ENCODE data around the gene NMT1. TPM values are rescaled to one million over a fixed set of nuclear protein-coding genes. Genes with fewer than 3 reads are reported as not detected.
"Not testable (repeated sequence)": the region's sequence is repeated elsewhere in the genome, so short reads cannot be mapped to it uniquely, and the experiment has no call there.

Gene NMT1
- total RNA-seq, 2 experiments from 2014 or later, result 136 to 148 TPM

DNA sequence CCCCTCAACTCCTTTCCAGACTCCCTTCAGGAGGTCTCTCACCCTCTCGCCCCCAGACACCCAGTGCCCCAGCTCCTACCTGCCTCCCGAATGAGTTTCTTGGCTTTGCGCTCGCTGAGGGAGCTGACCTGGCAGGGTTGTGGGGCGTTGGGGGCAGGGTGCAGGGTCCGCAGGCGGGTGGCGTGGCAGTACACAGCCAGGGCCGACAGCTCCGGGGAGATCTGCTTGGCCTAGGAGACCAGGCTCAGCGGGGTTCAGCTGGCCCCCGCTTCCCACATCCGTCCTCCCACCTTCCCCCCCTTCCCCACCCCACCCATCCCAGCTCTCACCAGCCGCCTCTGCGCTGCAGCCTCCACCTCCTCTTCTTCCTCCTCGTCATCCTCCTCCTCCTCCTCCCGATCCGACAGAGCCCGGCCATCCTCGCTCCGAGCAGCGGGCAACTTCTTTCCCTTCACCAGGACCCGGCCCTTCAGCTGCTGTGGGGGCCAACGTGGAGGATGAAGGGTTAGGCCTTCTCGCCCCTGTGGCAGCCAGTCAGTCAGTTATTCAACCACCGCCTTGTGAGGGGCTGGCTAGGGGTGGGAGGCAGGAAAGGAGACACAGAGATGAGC is 54.0 kb downstream of the NMT1 start:
- no peak for DNase-seq
- Mint-ChIP-seq H3K36me3 (no peaks in the 10 kb centered on the region), H3K4me1 (no peaks in the 10 kb centered on the region), H3K9me3 (ENCODE audit: low read depth) (no peaks in the 10 kb centered on the region), H3K27me3 (peaks cover 3% of the 10 kb centered on the region), H3K4me3 (no peak overlapping the region), H3K27ac (no peak overlapping the region)
- CTCF ChIA-PET, result interaction anchor here (1.2 to 3.3 kb wide), 3 partner anchors 17 to 20 kb away, joined by 4 to 15 read pairs (median 9); partner anchors contain the start of genes ACBD4 and PLCD3
- no peak for ATAC-seq

DNA sequence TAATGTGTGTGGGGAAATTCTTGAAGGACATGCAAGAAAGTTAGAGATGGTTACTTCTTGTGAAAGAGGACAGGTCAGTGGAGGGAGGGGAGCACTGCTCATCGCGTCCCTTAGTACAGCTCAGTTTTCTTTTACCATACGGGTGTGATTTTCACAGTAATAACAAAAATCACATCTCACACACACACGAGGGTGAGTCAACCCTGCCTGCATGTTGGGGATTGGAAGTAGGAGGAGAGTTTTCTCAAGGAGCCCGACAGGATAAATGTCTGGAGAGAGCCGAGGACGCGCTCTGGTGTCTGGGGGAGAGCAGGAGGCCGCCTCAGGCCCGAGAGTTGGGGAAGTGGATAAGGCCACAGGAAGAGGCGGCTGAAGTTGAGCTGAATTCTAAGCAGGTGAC is 54.8 kb downstream of the NMT1 start:
- CTCF ChIA-PET, result interaction anchor here (2.9 to 3.3 kb wide), 2 partner anchors 16 to 19 kb away, joined by 9 to 15 read pairs; partner anchors contain the start of genes ACBD4 and PLCD3
- Mint-ChIP-seq H3K4me1 (no peaks in the 10 kb centered on the region), H3K27me3 (peaks cover 3% of the 10 kb centered on the region), H3K9me3 (ENCODE audit: low read depth) (no peaks in the 10 kb centered on the region), H3K36me3 (no peaks in the 10 kb centered on the region), H3K4me3 (no peak overlapping the region), H3K27ac (no peak overlapping the region)
- DNase-seq, result no peak
- ATAC-seq, result no peak

DNA sequence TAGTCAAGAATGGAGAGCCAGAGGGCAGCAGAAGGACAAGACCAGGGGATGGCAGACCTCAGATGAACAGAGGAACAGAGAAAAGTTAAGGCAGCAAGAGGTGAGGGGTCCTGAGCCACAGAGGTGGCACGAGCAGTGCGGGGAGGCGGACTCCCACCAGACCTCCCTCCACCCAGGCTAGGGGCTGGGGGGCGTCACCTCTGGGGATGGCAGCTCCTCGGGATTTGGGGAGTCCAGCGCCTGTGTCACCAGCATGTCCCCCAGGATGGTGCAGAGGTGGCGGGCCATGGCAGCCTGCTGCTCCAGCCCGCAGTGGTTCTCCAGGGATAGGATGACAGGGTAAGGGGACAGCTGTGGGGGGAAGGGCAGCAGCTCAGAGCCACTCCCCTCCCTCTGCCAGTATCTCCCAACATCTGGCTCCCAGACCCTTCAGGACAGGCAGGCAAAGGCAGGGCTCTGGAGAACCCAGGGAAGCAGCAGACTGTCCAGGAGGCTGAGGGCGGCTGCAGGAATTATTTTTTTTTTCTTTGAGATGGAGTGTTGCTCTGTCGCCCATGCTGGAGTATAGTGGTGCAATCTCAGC is 55.4 kb downstream of the NMT1 start:
- H3K4me3 Mint-ChIP-seq, result no peak overlapping the region
- H3K27me3 Mint-ChIP-seq, result peaks cover 6% of the 10 kb centered on the region
- no peaks in the 10 kb centered on the region for H3K9me3 Mint-ChIP-seq (ENCODE audit: low read depth)
- CTCF ChIA-PET, result interaction anchor here (2.9 to 3.3 kb wide), 3 partner anchors 15 to 19 kb away, joined by 9 to 15 read pairs (median 14); partner anchors contain the start of genes ACBD4 and PLCD3
- no peak for DNase-seq
- no peak for ATAC-seq
- no peaks in the 10 kb centered on the region for H3K4me1 Mint-ChIP-seq
- H3K36me3 Mint-ChIP-seq, result no peaks in the 10 kb centered on the region
- H3K27ac Mint-ChIP-seq, result no peak overlapping the region

DNA sequence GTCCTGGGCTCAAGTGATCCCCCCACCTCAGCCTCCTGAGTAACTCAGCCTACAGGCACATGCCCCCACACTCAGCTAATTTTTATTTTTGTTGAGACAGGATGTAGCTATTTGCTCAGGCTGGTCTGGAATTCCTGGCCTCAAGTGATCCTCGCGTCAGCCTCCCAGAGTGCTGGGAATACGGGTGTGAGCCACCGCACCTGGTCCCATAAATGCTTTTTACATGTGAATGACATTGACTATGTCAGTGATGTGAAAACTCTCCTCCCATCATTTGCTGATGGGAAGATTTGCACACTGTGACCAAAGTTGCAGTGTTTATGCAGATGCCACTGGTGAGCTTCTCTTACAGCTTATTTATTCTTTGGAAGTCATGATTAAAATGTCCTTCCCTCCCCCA is 56.2 kb downstream of the NMT1 start:
- no peak for ATAC-seq
- no peak overlapping the region for H3K27ac Mint-ChIP-seq
- H3K9me3 Mint-ChIP-seq (ENCODE audit: low read depth), result no peaks in the 10 kb centered on the region
- no peaks in the 10 kb centered on the region for H3K4me1 Mint-ChIP-seq
- no peaks in the 10 kb centered on the region for H3K36me3 Mint-ChIP-seq
- no peak overlapping the region for H3K4me3 Mint-ChIP-seq
- CTCF ChIA-PET, result interaction anchor here (2.9 to 3.3 kb wide), 3 partner anchors 15 to 19 kb away, joined by 9 to 15 read pairs (median 14); partner anchors contain the start of genes ACBD4 and PLCD3
- H3K27me3 Mint-ChIP-seq, result peaks cover 11% of the 10 kb centered on the region
- DNase-seq, result no peak

DNA sequence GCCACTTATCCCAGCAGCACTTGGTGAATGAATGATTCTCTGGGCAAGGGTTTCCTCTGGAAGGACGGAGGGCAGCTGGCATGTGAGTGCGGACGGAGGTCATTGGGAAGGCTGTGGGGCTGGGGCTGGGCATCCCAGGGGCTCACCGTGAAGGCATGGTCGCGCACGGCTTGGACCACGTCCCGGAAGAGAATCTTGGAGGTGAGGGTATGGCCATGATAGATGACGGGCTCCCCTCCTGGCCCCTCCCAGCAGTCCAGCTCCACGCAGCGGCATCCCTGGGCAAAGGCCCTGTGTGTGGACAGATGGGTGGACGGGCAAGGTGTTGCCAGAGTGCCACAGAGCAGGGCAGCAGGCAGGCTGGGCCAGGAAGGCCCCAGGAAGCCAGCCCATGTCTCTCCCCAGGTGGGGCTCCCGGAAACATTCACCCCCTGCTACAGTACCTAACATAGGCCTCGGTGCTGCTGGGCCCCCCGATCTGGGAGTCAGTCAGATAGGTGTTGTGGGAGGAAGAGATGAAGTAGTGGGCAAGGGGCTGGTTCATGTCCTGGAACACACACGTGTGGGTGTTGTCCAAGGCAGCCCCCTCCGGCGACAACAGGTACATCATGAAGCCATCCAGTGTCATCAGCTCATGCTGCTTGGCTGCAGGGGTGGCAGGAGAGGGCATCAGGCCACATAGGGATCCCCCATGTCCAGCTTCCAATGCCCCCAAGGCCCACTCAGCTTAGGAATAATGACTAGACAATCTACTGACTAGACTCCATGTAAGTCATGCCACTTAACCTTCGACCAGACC is 56.9 kb downstream of the NMT1 start:
- Mint-ChIP-seq H3K4me1 (no peaks in the 10 kb centered on the region), H3K27ac (no peak overlapping the region), H3K36me3 (no peaks in the 10 kb centered on the region), H3K27me3 (peaks cover 13% of the 10 kb centered on the region), H3K4me3 (no peak overlapping the region), H3K9me3 (ENCODE audit: low read depth) (no peaks in the 10 kb centered on the region)
- CTCF ChIA-PET, result interaction anchor here (1.3 to 3.3 kb wide), 3 partner anchors 17 to 343 kb away, joined by 3 to 15 read pairs (median 14); partner anchors contain the start of gene ACBD4
- no peak for ATAC-seq
- DNase-seq, result no peak

DNA sequence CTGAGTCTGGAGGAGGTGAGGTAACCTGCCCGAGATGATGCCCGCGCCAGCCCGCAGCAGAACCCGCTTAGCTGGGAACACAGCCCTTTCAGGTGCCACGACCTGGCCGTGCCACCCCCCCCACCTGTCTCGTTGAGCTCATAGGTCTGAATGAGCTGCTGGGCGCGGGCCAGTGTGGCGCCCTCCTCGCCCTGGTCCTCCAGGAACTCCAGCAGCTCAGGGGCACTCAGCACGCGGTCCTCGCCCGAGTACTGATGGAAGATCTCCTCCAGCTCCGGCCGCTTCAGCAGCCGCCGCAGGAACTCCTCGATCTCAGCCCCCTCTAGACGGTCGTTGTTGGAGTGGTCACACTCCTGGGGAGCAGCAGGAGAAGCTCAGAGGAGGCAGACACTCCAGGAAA is 57.6 kb downstream of the NMT1 start:
- H3K4me1 Mint-ChIP-seq, result no peaks in the 10 kb centered on the region
- ATAC-seq (no peak), DNase-seq (no peak)
- H3K36me3 Mint-ChIP-seq, result no peaks in the 10 kb centered on the region
- peaks cover 13% of the 10 kb centered on the region for H3K27me3 Mint-ChIP-seq
- no peaks in the 10 kb centered on the region for H3K9me3 Mint-ChIP-seq (ENCODE audit: low read depth)
- H3K27ac Mint-ChIP-seq, result no peak overlapping the region
- CTCF ChIA-PET, result interaction anchor here (0.9 to 3.2 kb wide), 4 partner anchors 17 to 344 kb away, joined by 3 to 14 read pairs (median 6); partner anchors contain the start of gene ACBD4
- H3K4me3 Mint-ChIP-seq, result no peak overlapping the region

DNA sequence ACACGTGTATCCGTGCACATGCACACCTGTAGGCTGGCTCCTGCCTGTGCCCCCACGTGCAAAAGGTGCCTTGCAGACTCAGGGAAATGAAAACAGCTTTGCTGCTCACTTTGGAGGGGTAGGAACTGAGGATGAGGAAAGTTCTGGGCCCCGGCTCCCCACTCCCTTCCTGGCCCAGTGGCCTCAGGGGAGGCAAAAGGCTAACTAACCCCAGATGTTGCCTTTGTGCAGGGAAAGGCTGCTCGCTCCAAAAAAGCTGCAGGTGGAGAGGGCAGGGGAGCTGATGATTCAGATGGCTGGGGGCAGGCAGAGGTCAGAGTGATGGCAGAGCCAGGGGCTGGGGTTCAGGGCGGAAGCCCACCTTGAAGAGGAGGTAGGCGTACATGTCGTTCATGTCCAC is 58.8 kb downstream of the NMT1 start:
- H3K27me3 Mint-ChIP-seq, result peaks cover 13% of the 10 kb centered on the region
- H3K36me3 Mint-ChIP-seq, result no peaks in the 10 kb centered on the region
- no peak overlapping the region for H3K4me3 Mint-ChIP-seq
- H3K9me3 Mint-ChIP-seq (ENCODE audit: low read depth), result no peaks in the 10 kb centered on the region
- H3K4me1 Mint-ChIP-seq, result peaks cover 5% of the 10 kb centered on the region
- no peak overlapping the region for H3K27ac Mint-ChIP-seq
- CTCF ChIA-PET, result interaction anchor here (1.1 kb wide), 2 partner anchors 15 to 98 kb away, joined by 3 to 6 read pairs; partner anchors contain the start of gene ACBD4
- ATAC-seq (no peak), DNase-seq (no peak)

DNA sequence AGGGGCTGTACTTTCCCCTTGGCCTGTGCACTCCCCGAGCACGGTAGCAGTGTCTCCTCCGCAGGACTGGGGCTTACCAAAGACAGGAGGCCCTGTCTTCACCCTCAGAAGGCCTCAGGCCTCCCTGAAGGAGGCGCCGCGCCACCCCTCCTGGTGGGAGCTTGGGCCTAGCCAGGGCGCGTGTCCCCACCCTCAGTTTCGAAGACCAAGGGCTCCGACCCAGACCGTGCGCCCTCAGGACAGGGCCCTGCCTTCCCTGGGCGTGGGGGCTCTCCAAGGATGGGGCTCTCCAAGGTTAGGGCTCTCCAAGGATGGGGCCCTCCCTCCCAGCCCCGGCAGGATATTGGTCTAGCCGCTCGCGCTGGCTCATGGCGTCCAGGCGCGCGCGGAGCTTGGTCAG is 59.4 kb downstream of the NMT1 start:
- no peak for DNase-seq
- Mint-ChIP-seq H3K9me3 (ENCODE audit: low read depth) (no peaks in the 10 kb centered on the region), H3K27me3 (peaks cover 13% of the 10 kb centered on the region), H3K36me3 (no peaks in the 10 kb centered on the region), H3K27ac (no peak overlapping the region), H3K4me1 (peaks cover 5% of the 10 kb centered on the region), H3K4me3 (no peak overlapping the region)
- no peak for ATAC-seq
- CTCF ChIA-PET, result interaction anchor here (1.1 kb wide), 1 partner anchor 15 kb away, joined by 6 read pairs; the partner anchor contains the start of gene ACBD4

DNA sequence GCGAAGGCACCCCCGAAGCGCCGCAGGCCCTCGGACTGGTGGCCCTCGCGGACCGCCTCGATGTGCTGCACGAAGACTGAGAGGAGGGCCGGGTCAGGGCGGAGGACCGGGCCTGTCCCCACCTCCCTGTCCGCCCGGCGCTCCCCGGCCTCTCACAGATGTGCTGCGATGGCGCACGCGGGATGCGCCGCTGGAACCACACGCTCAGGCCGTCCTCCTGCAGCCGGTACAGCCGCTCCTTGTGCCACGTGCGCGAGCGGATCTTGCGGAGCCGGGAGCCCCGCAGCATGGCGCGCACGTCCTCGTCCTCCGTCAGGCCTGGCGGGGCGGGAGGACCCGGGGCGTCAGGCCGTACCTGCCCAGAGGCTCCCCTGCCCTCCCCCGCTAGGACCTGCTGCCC is 59.9 kb downstream of the NMT1 start:
- no peak overlapping the region for H3K4me3 Mint-ChIP-seq
- CTCF ChIA-PET, result no interaction called here
- H3K27me3 Mint-ChIP-seq, result peaks cover 12% of the 10 kb centered on the region
- DNase-seq (no peak), ATAC-seq (no peak)
- H3K4me1 Mint-ChIP-seq, result peaks cover 5% of the 10 kb centered on the region
- H3K9me3 Mint-ChIP-seq (ENCODE audit: low read depth), result no peaks in the 10 kb centered on the region
- H3K36me3 Mint-ChIP-seq, result no peaks in the 10 kb centered on the region
- H3K27ac Mint-ChIP-seq, result no peak overlapping the region

DNA sequence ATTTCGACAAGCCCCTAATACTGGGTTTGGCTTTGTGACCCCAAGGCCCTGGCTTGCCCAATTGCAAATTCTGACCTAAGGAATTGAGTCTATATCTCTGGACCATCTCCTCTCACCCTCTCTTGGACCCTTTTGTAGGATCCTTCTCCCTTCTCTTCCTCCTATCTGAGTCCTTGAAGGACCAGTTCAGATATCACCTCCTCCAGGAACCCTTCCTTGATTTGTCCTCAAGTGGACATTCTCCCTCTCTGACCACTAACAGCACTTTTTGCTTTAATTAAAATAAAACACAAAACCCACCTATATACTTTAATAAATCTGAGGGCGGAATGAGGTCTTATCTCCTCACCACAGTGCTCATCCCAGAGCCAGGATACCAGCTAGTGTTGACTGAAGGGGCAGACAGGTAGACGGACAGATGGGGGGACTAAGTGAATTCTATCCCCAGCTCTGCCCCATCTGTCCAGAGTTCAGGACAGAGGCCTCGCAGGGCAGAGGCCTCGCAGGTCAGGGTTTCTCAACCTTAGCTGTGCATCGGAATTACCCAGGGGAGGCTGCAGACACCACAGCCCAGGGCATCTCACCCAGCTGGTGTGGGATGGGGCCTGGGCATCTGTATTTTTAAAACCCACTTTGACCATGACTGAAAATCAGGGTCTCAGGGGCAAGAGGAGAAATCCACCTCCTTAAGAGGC is 62.1 kb downstream of the NMT1 start:
- ATAC-seq (no peak), DNase-seq (no peak)
- no peaks in the 10 kb centered on the region for H3K36me3 Mint-ChIP-seq
- peaks cover 5% of the 10 kb centered on the region for H3K4me1 Mint-ChIP-seq
- H3K4me3 Mint-ChIP-seq, result no peak overlapping the region
- no peaks in the 10 kb centered on the region for H3K9me3 Mint-ChIP-seq (ENCODE audit: low read depth)
- CTCF ChIA-PET, result interaction anchor here (0.7 kb wide), 1 partner anchor 11 kb away, joined by 3 read pairs; no protein-coding TSS in a partner anchor
- no peak overlapping the region for H3K27ac Mint-ChIP-seq
- peaks cover 10% of the 10 kb centered on the region for H3K27me3 Mint-ChIP-seq

DNA sequence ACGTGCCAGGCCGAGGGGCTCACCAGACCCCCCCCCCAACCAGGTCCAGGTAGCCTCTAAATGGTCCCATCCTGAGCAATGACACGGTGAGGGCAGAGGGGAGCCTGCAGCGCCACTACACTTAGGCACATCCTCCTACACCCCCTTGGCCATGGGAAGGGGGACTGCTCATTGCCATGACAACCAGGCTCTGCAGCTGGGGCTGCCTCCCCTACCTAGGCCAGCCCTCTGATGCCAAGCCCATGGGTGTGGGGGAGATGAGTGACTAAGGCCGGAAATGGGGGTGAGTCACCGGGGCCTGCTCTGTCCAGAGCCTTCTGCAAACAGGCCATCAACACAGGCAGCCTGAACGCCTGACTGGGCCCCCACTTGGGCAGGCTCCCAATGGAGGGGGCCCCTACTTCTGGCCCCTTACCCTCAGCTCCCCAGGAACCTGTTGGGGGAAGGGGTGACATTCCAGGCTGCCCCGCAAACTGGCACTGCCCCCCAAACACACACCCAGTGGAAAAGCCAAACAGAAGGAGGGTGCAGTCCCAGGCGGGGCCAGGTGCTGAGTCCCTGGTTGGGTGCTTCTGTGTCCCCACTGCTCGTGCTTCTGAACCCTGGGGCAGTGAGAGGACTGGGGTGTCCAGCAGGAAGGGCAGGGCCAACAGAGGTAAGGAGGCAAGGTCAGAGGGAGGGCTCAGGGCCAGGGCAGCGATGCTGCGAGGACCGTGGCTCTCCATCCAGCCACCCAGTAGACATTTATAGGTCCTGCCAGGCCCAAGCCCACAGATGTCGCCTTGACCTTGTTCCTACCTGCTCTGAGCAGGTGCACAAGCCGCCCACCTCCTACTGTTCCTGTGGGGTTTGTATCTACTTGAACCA is 63.0 kb downstream of the NMT1 start:
- peak; percentile 77 for ATAC-seq
- no peak overlapping the region for H3K4me3 Mint-ChIP-seq
- peaks cover 10% of the 10 kb centered on the region for H3K27me3 Mint-ChIP-seq

DNA sequence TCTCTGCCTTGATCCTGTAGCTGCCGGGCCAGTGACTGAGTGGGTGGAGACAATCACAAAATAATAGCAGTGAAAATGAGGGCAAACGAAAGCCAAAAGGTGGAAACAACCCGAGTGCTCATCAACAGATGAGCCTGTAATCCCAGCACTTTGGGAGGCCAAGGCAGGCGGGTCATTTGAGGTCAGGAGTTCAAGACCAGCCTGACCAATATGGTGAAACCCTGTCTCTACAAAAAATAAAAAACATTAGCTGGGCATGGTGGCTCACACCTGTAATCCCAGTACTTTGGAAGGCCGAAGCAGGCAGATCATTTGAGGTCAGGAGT is 63.6 kb downstream of the NMT1 start:
- not testable (repeated sequence) for DNase-seq; H3K36me3 Mint-ChIP-seq; H3K4me1 Mint-ChIP-seq; H3K27me3 Mint-ChIP-seq; H3K4me3 Mint-ChIP-seq; H3K9me3 Mint-ChIP-seq (ENCODE audit: low read depth); ATAC-seq
- peak overlapping the region; percentile 32 for H3K27ac Mint-ChIP-seq
- CTCF ChIA-PET, result interaction anchor here (1.8 kb wide), 1 partner anchor 11 kb away, joined by 11 read pairs; the partner anchor contains the start of gene ACBD4

More for the DNA sequence above, 63.0 kb downstream of the NMT1 start:
- Mint-ChIP-seq H3K36me3 (no peaks in the 10 kb centered on the region), H3K4me1 (peaks cover 5% of the 10 kb centered on the region), H3K27ac (peak overlapping the region; percentile 32), H3K9me3 (ENCODE audit: low read depth) (no peaks in the 10 kb centered on the region)
- DNase-seq, result peak; percentile 62
- CTCF ChIA-PET, result interaction anchor here (1.8 kb wide), 1 partner anchor 11 kb away, joined by 11 read pairs; the partner anchor contains the start of gene ACBD4

Measured in activated CD8-positive, alpha-beta memory T cell treated with anti-CD3 and anti-CD28 coated beads, Interleukin-2, amount 10 ng/mL, durations not matched to agents 7 days and 5 days (primary cell).